Epithelial cell of esophagus (primary cell): Measurements from ENCODE around the gene FXYD4.
"Not testable (repeated sequence)": the region's sequence is repeated elsewhere in the genome, so short reads cannot be mapped to it uniquely, and the experiment has no call there.

Source experiments
- DNase-seq: peaks from one replicate; pipeline ENCODE4 v3.0.0; 2010; ENCODE audit warnings: low read depth
- H3K4me3 ChIP-seq: 2 replicates; pipeline ENCODE4 v1.5.1; 2011; ENCODE audit warnings: mild to moderate bottlenecking, low read length, control low read depth
- CTCF ChIP-seq: IDR thresholded peaks from 2 replicates; pipeline ENCODE4 v1.5.1; 2011; ENCODE audit warnings: low read depth, mild to moderate bottlenecking, low read length, control low read depth, inconsistent platforms; ENCODE audit not compliant: insufficient read depth; ENCODE audit errors: missing control alignments

Gene FXYD4

DNA sequence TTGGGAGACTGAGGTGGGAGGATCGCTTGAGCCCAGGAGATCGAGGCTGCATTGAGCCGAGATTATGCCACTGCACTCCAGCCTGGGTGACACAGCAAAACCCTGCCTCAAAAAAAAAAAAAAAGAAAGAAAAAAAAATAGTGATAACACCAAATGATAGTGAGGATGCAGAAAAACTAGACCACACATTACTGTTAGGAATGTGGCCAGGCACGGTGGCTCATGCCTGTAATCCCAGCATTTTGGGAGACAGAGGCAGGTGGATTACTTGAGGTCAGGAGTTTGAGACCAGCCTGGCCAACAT lies 40.7 kb upstream of the FXYD4 start:
- not testable (repeated sequence) for DNase-seq, H3K4me3 ChIP-seq

DNA sequence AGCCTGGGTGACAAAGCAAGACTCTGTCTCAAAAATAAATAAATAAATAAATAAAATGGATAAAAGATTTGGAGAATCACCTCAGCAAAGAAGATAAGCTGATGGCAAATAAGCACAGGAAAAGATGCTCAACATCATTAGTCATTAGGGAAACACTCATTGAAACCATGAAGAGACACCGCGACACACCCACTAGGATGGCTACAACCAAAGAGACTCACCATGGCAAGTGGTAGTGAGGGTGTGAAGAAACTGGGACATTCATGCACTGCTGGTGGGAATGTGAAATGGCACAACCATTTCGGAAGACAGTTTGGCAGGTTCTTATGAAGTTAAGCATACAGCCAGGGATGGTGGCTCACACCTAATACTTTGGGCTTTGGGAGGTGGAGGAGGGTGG lies 37.8 kb upstream of the FXYD4 start:
- no peak for TF ChIP-seq CTCF
- H3K4me3 ChIP-seq: no peak overlapping the region
- DNase-seq: peak; percentile 16

DNA sequence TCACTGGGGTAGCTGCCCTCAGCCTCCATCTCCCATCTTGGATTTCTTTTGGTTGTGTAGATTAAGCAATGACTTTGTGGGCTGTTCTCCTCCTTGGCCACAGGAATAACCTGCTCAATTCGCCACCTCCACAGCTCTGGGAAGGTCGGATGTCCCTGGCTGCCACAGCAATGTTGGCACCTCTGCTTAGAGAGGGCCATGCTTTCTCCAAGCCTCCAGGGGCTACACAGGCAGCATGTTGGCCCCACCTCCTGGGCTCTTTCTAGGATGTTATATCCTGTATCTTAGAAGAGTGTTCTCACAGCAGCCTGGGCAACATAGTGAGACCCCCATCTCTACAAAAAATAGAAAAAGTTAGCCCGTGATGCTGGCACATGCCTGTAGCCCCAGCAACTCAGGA lies 35.4 kb upstream of the FXYD4 start:
- no peak for TF ChIP-seq CTCF
- no peak overlapping the region for H3K4me3 ChIP-seq
- no peak for DNase-seq

DNA sequence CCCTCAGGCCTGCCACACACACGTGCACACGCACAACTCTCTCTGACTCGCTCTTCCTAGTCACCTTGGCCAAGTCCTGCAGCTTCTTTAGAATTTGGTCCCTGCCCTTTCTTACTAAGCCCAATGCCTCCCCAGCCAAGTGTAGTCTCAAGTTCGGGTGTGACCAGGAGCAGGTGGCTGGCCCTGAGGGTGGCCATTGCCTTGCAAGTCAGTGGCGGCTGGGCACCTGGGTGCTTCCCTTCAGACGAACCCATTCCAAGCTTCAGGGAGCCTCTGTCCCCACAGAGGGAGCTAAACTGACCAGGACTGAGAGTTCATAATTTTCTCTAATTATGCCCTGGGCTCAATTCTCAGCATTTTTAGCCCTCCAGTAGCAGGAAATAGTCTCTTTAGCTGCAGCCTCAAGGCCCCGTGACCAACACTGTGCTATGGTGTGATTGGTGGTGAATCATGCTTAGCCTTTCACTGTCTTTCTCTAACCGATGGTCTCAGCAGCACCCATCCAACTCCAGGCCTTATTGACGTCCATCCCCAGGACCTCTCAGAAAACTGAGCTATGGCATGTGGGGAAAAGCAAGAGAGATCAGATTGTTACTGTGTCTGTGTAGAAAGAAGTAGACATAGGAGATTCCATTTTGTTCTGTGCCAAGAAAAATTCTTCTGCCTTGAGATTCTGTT lies 34.7 kb upstream of the FXYD4 start:
- H3K4me3 ChIP-seq: no peak overlapping the region
- no peak for TF ChIP-seq CTCF
- peak; percentile 21 for DNase-seq

GRCh38 chr10:43337536-43337935 lies 33.9 kb upstream of the FXYD4 start:
- DNase-seq: not testable (repeated sequence)

DNA sequence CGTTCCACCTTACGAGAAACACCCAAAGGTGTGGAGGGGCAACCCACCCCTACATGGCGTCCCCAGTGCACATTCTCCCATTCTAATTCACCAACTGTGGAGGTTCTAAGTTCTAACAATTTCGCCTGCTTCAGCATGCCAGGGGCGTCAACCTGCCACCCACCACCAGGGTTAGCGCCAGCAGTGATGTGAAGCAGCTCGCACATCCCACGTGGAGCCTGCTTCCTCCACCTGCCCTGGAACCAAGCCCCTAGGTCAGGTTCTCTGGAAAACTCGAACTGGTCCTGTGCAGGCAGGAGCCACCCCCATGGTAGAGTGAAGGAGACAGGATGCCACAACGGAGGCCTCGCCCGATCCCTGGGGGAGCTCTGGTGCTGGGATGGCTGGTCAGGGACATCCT lies 33.3 kb upstream of the FXYD4 start:
- no peak for TF ChIP-seq CTCF
- no peak overlapping the region for H3K4me3 ChIP-seq
- no peak for DNase-seq

More at GRCh38 chr10:43337536-43337935, 33.9 kb upstream of the FXYD4 start:
- H3K4me3 ChIP-seq: not testable (repeated sequence)

- no peak for DNase-seq
- no peak overlapping the region for H3K4me3 ChIP-seq
- TF ChIP-seq CTCF: no peak
These were observed 32.3 kb upstream of the FXYD4 start for GRCh38 chr10:43339136-43339535.

DNA sequence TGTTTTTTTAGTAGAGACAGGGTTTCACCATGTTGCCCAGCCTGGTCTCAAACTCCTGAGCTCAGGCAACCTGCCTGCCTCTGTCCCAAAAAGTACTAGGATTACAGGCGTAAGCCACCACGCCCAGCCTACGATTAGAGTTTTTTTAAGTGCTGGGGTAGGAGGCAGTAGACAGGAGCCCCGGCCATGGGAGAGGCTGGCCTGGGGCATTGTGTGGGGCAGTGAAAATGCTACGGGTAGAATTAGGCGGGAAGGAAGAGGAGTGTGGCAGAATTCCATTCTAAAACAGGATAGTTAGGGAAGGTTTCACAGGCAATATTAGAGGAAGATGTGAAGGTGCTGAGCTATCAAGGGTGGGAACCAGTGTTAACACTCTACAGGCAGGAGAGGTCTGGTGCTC lies 31.3 kb upstream of the FXYD4 start:
- no peak for TF ChIP-seq CTCF
- DNase-seq: no peak
- no peak overlapping the region for H3K4me3 ChIP-seq
